HG03558 (cell line): ENCODE results near the gene AKT1S1.
"Not testable (repeated sequence)": the region's sequence is repeated elsewhere in the genome, so short reads cannot be mapped to it uniquely, and the experiment has no call there.

Experiments
- ATAC-seq: cut with Tn5 transposase; IDR thresholded peaks from one replicate; pipeline ENCODE4 v1.9.1; 2021; ENCODE audit warnings: moderate number of reproducible peaks; ENCODE audit not compliant: unreplicated experiment; ENCODE audit errors: extremely low read depth

Gene AKT1S1

GRCh38 chr19:49819452-49820115 lies 57.6 kb downstream of the AKT1S1 start:
- not testable (repeated sequence) for ATAC-seq
